NCI-H1092 (cell line): ENCODE measurements around the gene RAD9B.
"Not testable (repeated sequence)": the region's sequence is repeated elsewhere in the genome, so short reads cannot be mapped to it uniquely, and the experiment has no call there.

Experiments
- DNase-seq: peaks from one replicate; lab custom pipeline; 2025; lab: John Stamatoyannopoulos, UW

RAD9B gene

DNA sequence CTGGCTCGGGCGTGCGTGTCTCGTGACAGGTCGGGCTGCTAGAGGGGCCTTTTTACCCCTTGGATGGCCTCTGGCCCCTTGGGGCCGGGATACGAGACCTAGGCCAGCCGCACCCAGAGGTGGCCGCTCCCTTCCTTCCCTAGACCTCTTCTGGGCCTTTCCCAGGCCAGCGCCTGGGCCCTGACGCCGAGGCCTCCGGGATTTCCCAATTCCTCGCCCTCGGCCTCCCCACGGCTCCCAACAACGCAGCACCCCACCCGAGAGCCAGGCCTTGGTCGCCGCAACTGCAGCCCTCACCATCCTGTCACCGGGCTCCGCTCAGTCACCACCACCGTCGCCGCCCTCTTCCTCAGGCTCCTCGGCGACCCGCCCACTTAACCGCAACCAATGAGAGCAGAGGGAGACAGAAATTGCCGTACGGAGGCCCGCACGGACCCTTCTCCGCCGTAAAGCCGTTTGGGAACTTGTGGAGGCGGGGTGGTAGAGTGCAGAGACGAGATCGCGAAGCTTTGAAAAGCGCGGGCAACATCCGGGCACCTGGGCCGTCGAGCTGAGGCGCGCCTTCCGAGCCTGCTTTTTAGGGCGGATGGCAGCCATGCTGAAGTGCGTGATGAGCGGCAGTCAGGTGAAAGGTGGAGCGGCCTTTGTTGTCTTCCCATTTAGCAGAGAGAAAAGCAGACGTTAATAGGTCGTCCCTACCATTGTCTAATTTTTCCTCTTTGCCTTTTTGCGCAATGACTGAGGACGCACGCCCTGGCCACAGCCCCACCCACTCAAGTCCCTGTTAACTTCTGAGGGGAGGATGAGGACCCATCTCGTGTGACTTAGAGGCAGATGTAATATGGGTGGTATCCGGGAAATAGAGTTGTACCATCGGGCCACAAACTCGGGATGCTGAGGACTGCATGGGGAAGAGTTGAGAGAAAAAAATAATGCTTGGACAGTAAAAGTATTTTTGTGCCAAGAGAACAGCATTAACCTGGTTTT lies at the start of gene RAD9B, which contains the start of gene VPS29:
Gene RAD9B (plus strand): TSS at position 580 of the 987 bp plus-strand sequence. CDS start 7 bp downstream, at position 587.
Gene VPS29 (minus strand): TSS at position 360 of the 987 bp plus-strand sequence. CDS start 60 bp downstream, at position 300.
- DNase-seq = peak; percentile 95

- DNase-seq = no peak
Observed at GRCh38 chr12:110453569-110454296, 48.4 kb upstream of the RAD9B start.

DNA sequence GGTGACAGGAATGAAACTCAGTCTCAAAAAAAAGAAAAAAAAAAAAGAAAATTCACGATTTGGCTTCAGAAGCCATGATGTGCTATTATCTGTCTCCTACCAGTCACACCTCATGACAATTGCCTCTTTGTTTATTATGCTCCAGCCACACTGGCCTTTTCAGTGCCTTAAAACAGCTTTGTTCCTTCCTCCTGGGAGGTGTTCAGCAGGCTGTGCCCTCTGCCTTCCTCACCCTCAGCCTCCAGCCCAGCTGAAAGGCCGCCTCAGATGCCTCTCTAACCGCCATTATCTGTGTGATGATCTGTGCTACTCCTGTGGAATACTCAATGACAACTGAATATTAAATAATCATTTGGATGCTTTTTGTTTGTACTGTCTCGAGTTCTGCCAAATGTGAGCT lies 43.4 kb upstream of the RAD9B start:
- no peak for DNase-seq

GRCh38 chr12:110461189-110461588 lies 40.9 kb upstream of the RAD9B start:
- DNase-seq = not testable (repeated sequence)

DNA sequence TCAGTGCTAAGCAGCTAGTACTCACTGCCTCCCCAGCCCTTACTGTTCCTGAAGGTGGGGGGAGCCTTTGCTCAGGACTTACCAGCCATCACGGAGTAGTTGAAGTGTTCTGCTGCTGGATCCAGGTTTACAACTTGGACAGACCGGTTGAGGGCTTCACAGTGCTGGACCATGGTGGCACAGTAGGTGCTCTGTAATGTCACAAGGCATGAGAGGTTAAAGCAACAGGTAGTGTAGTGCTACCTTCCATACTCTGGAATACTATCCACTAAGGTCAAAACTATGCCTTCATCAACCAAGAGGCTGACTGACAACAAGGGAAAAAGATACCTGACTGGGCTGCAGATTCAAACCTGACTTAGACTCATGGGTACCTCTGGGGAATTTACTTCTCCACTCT lies 37.1 kb upstream of the RAD9B start:
- no peak for DNase-seq

DNA sequence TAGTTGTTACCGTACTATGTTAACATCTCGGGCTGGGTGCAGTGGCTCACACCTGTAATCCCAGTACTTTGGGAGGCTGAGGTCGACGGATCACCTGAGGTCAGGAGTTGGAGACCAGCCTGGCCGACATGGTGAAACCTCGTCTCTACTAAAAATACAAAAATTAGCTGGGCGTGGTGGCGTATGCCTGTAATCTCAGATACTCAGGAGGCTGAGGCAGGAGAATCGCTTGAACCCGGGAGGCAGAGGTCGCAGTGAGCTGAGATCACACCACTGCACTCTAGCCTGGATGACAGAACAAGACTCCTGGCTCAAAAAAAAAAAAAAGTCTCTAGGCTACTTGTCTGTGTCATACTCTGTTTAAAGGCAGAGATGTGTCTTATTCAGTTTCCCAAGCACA lies 36.4 kb upstream of the RAD9B start:
- not testable (repeated sequence) for DNase-seq

DNA sequence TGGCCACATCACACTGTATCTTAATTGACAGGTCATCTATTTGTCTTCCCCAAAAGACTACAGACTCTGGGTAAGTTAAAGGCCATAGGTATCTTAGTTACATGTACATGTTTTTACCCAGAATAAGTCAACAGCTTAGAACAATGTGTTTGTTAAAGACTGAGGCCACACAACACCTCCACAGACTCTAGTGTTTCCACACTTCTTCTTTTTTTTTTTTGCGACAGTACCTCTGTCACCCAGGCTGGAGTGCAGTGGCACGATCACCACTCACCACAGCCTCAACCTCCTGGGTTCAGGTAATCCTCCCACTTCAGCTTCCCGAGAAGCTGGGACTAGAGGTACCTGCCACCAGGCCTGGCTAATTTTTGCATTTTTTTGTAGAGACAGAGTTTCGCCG lies 35.3 kb upstream of the RAD9B start:
- DNase-seq = no peak

GRCh38 chr12:110467847-110468213 lies 34.3 kb upstream of the RAD9B start:
- DNase-seq = no peak

GRCh38 chr12:110468214-110469048 lies 33.7 kb upstream of the RAD9B start, which contains the start of the genes FAM216A and GPN3:
FAM216A (plus strand) TSS chr12:110468845; CDS start chr12:110468876, 31 bp downstream.
GPN3 (minus strand) TSS chr12:110468257; CDS start chr12:110468203, 54 bp downstream.
- peak; percentile 93 for DNase-seq

DNA sequence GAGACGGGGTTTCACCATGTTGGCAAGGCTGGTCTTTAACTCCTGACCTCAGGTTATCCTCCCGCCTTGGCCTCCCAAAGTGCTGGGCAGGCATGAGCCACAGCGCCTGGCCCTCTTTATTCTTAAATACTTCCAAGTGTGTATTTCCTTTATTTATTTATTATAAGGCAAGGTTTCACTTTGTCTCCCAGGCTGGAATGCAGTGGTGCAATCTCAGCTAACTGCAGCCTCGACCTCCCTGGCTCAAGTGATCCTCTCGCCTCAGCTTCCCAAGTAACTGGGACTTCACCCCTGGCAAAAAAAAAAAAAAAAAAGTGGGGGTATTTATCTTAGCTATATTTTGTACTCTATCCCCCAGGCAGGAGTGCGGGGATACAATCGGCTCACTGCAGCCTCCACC lies 26.7 kb upstream of the RAD9B start:
- no peak for DNase-seq

DNA sequence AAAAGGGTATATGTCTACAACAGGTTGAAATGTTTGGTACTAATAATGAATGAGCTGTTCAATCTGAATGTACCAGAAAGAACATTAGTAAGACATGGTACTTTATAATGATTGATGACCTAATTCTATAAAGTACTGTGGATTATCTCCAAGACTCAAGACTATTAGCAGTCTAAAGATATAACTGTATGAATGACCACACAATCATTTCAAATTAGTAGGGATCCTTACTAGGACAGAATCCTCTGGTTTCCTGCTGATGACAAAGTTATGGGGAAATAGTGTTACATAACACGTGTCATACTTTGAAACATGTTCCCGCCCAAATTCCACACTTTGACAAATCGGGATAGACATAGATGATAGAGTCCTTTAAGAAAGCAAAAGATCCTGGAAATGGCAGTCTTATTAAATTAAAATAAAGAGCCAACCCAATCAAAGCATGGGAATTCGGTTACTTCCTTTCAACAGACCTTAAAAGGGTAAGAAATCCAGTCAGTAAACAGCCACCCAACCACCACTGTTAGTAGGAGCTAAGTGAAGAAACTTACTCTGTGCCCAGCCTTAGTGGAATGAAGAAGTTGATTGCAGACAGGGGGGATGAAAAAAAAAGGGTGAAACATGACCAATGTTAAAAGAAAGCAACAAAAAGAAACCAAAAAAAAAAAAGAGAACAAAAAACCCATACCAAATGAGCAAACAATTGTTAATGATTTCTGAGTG lies 3.0 kb upstream of the RAD9B start:
- DNase-seq = no peak

- no peak for DNase-seq
Observed at GRCh38 chr12:110501399-110501751, 756 bp upstream of the RAD9B start.

DNA sequence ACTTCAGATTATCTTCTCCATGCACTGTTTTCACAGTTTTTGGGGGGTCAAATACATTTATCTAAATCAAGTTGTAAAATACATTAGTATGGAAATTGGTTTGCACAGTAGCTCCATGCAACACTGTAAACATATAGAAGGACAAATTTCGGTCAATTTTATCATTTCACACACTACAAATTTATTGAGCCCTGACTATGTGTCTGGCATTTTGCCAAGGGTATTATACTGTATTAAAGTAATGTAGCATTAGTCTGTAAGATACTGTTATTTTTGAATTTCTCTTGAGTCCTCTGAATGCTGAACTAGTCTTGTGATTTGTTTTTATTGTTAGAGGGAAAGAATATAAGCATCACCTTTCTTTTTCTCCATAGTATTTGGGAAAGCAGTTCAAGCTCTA lies 1.3 kb downstream of the RAD9B start:
- no peak for DNase-seq

DNA sequence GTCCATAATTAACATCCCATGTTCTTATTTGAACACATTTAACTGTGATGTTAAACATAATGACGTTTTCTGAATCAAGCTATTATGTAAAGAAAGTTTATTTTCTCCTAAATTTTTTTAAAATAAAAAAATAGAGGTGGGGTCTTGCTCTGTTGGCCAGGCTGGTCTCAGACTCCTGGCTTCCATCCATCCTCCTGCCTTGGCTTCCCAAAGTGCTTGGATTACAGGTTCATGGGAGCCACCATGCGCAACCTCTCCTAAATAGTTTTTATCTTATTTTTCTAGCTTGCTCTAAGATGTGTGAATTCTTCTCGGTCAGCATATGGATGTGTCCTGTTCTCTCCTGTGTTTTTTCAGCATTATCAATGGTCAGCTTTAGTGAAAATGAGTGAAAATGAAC lies 3.2 kb downstream of the RAD9B start:
- no peak for DNase-seq

DNA sequence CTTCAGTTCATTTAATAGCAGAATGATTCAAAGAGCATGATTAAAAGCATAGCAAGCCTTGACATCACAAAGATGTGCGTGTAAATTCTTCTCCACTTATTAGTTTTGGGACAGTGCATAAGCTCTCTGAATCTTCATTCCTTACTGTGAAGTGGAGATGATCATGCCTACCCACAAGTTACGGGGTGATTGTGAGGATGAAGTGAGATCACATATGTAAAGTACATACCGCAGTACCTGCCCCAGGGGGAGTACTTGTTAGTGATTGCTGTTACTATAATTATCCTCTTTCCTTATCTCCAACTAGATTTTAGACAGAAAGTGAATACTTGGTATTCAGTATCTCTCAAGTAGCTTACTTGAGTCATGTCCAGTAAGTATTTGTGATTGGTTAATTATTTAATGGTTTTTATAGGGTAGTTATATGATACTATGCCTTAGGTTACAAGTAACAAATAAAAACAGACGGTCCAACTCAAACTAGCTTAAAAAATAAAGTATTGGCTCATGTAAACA lies 6.0 kb downstream of the RAD9B start:
- no peak for DNase-seq

GRCh38 chr12:110513842-110514241 lies 11.7 kb downstream of the RAD9B start:
- no peak for DNase-seq

GRCh38 chr12:110514363-110514762 lies 12.2 kb downstream of the RAD9B start:
- no peak for DNase-seq

DNA sequence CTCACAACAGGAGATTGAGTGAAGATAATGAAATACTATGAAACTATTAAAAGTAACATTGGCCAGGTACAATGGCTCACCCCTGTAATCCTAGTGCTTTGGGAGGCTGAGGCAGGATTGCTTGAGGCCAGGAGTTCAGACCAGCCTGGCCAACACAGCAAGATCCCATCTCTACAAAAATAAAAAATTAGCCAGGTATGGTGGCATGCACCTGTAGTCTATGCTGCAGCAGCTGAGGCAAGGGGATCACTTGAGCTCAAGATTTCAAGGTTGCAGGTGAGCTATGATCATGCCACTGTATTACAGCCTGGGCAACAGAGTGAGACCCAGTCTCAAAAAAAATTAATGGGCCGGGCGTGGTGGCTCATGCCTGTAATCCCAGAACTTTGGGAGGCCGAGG lies 14.9 kb downstream of the RAD9B start:
- no peak for DNase-seq

DNA sequence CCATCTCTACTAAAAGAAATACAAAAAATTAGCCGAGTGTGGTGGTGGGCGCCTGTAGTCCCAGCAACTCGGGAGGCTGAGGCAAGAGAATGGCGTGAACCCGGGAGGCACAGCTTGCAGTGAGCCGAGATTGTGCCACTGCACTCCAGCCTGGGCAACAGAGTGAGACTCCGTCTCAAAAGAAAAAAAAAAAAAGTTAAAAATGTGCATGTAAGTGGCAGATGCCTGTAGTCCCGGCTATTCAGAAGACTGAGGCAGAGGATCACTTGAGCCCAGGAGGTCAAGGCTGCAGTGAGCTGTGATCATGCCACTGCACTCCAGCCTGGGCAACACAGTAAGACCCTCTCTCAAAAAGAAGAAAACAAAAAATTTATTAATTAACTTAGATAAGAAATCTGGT lies 15.9 kb downstream of the RAD9B start:
- DNase-seq = not testable (repeated sequence)

DNA sequence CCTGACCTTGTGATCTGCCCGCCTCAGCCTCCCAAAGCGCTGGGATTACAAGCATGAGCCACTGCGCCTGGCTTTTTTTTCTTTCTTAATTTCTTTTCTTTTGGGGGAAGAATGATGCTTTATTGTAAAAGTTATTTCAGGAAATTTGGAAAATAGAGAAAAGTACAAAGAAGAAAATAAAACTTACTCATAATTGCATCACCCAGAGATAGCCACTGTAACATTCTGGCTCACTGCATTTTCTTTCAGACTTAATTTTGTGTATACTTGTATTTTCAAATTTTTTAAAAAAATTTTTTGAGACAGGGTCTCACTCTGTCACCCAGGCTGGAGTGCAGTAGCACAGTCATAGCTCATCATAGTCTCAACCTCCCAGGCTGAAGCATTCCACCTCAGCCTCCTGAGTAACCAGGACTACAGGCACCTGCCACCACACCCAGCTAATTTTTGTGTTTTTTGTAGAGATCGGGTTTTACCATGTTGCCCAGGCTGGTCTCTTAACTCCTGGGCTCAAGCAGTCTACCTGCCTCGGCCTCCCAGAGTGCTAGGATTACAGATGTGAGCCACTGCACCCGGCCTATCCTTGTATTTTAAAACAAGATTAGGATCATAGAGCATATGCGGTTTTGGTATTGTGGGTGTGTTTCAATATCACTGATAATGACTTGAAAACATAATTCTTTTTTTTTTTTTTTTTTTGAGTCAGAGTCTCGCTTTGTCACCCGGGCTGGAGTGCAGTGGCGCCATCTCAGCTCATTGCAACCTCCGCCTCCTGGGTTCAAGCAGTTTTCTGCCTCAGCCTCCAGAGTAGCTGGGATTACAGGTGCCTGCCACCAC lies 19.0 kb downstream of the RAD9B start:
- not testable (repeated sequence) for DNase-seq
